ENCODE data around the gene HOTAIR.

Gene HOTAIR

DNA sequence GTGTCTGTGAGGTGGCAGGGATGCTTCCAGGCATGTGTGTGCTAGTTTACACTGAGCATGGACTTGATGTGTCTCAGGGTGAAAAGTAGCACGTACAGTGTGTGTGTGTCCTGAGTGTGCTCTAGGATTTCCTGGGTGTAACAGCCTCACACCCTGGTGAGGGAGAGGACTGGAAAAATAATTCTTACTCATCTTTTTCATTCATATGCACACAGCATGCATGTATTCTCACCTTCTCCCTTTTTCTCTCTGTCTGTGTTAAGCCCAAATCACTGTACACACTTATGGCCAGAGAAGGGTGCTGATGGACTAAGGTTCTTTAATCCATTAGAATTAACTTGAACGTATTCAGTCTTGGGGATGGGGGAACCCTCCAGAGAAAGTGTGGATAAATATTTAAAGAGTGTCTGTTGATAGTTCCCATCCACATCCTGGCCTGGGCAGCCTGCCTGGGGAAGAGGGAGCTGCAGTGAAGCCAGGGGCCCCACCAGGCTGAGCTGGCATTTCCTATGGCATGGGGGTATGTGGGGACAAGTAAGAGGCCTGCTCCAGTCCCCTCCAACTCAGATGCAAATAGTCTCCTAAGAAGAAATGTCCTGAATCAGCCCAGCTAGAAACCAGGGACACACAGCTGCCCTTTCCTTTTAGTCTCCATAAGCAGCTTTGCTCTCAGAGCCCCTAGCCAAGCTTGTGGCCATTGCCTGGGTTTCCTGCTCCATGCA lies 32.9 kb upstream of the HOTAIR start:
- ChIA-PET POLR2A (interaction anchor here (0.8 to 2.5 kb wide), 11 partner anchors 7 to 200 kb away, joined by 3 to 23 read pairs (median 4); partner anchors contain the start of genes HOXC10, HOXC5 and HOXC9), CTCF (interaction anchor here (0.6 to 3.2 kb wide), 9 partner anchors 18 to 207 kb away, joined by 3 to 15 read pairs (median 6); partner anchors contain the start of gene HOXC6)
- no peak for DNase-seq (ENCODE audit: extremely low spot score)
- TF ChIP-seq, protein P1, sequence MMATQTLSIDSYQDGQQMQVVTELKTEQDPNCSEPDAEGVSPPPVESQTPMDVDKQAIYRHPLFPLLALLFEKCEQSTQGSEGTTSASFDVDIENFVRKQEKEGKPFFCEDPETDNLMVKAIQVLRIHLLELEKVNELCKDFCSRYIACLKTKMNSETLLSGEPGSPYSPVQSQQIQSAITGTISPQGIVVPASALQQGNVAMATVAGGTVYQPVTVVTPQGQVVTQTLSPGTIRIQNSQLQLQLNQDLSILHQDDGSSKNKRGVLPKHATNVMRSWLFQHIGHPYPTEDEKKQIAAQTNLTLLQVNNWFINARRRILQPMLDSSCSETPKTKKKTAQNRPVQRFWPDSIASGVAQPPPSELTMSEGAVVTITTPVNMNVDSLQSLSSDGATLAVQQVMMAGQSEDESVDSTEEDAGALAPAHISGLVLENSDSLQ (IDR thresholded peaks at IDR 0.05): no peak
- TF ChIP-seq FOXM1 (IDR thresholded peaks at IDR 0.05; ENCODE audit: borderline replicate concordance): no peak
- no peak for TF ChIP-seq CTBP1 (IDR thresholded peaks at IDR 0.05; ENCODE audit: borderline replicate concordance)
- TF ChIP-seq ZNF384 (IDR thresholded peaks at IDR 0.05): no peak
- no peak for TF ChIP-seq TARDBP (IDR thresholded peaks at IDR 0.05)
- no peak for TF ChIP-seq LEF1 (IDR thresholded peaks at IDR 0.05; ENCODE audit: borderline replicate concordance)
- no peak for TF ChIP-seq SP1 (IDR thresholded peaks at IDR 0.05)
- no peak for TF ChIP-seq HDGF (IDR thresholded peaks at IDR 0.05; ENCODE audit: borderline replicate concordance)
- no peak for TF ChIP-seq FOXK2 (IDR thresholded peaks at IDR 0.05)
- no peak for TF ChIP-seq NFRKB (IDR thresholded peaks at IDR 0.05)

DNA sequence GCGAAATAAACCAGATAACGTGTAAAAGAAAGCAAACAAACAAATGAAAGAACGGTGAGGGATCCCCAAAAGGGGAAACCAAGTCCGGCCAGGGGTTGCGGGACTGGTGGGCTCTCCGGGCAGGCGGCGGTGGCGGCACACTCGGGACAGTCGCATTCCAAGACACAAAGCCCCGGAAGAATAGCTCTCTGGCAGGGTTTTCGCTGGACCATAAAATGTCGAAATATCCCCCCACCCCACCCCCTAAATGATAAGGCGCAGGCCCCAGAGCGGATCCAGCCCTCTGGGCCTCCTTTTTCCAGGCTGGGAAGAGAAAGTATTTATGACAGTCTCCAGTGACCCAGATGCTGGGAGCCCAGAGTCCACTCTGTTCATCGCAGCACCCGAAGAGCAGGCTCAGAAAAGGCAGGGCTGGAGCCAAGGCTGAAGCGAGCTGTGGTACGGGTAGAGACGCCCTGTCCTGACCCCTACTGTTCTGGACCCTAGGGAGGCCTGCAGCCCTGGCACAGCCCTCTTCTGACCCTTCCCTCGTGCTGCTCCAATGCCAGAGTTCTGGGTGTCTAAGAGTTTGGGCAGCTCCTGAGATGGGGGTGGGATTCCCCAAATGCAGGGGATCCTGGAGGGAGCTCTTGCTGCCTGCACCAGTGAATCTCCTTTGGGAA lies 31.9 kb upstream of the HOTAIR start:
- ChIA-PET POLR2A (interaction anchor here (0.9 to 2.5 kb wide), 10 partner anchors 8 to 201 kb away, joined by 3 to 15 read pairs (median 3); partner anchors contain the start of gene HOXC10), CTCF (interaction anchor here (0.6 to 3.2 kb wide), 14 partner anchors 10 to 364 kb away, joined by 3 to 15 read pairs (median 6); partner anchors contain the start of genes HOXC10 and HOXC5)
- DNase-seq (ENCODE audit: extremely low spot score): no peak
- no peak for TF ChIP-seq FOXA1 (IDR thresholded peaks at IDR 0.05)
- no peak for TF ChIP-seq HDGF (IDR thresholded peaks at IDR 0.05; ENCODE audit: borderline replicate concordance)
- no peak for TF ChIP-seq CTBP1 (IDR thresholded peaks at IDR 0.05; ENCODE audit: borderline replicate concordance)
- no peak for TF ChIP-seq LEF1 (IDR thresholded peaks at IDR 0.05; ENCODE audit: borderline replicate concordance)
- no peak for TF ChIP-seq FOXK2 (IDR thresholded peaks at IDR 0.05)
- TF ChIP-seq ARNT (IDR thresholded peaks at IDR 0.05): no peak
- TF ChIP-seq NFRKB (IDR thresholded peaks at IDR 0.05): no peak
- no peak for TF ChIP-seq ELF4 (IDR thresholded peaks at IDR 0.05)
- TF ChIP-seq TARDBP (IDR thresholded peaks at IDR 0.05): no peak
- TF ChIP-seq ZNF384 (IDR thresholded peaks at IDR 0.05): no peak
- TF ChIP-seq SP1 (IDR thresholded peaks at IDR 0.05): no peak
- TF ChIP-seq, protein P1 (IDR thresholded peaks at IDR 0.05): no peak
- no peak for TF ChIP-seq BHLHE40 (IDR thresholded peaks at IDR 0.05; ENCODE audit: borderline replicate concordance)
- TF ChIP-seq FOXM1 (IDR thresholded peaks at IDR 0.05; ENCODE audit: borderline replicate concordance): no peak
- no peak for TF ChIP-seq SUZ12 (IDR thresholded peaks at IDR 0.05)
- TF ChIP-seq L3MBTL2 (conservative IDR thresholded peaks at IDR 0.05): no peak

DNA sequence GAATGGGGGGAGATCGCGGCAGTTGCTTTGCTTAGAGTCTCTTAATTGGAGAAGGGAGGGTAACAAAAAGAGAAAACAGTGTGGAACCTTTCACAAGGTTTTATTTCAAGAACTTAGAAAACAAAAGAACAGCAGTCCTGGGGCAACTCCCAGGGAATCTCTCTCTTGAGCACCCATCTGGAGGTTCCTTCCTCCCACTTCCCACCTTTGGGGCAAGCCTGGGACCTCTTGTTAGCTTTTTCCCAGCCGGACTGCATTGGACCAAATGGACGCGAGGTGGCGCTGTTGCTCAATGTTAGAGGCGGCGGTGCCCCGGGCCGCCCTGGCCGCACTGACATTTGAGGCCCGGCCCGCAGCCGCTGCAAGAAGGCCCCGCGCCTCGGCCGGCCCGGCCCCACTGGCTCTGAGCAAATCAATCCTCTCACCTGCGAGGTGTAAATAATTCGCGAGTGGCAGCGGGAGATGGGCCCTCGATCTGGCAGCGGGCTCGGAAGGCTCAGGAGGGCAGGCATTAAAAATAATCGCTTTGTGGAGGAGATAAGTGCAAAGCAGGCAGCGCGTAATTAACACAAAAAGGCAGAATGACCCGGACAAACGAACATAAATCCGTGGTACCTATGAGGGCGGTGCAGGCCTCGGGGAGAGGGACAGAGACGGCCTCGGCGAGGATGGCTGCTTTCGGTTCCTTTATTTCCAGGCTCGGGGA lies 31.3 kb upstream of the HOTAIR start:
- CTCF ChIA-PET: interaction anchor here (0.6 to 3.2 kb wide), 20 partner anchors 10 to 364 kb away, joined by 3 to 15 read pairs (median 4); partner anchors contain the start of genes HOXC10, HOXC4 and HOXC5
- TF ChIP-seq LEF1 (IDR thresholded peaks at IDR 0.05; ENCODE audit: borderline replicate concordance): no peak
- no peak for TF ChIP-seq BHLHE40 (IDR thresholded peaks at IDR 0.05; ENCODE audit: borderline replicate concordance)
- TF ChIP-seq, protein P1 (IDR thresholded peaks at IDR 0.05): no peak
- no peak for TF ChIP-seq ELF4 (IDR thresholded peaks at IDR 0.05)
- POLR2A ChIA-PET: interaction anchor here (0.6 to 2.1 kb wide), 8 partner anchors 9 to 201 kb away, joined by 3 to 15 read pairs (median 3); no protein-coding TSS in a partner anchor
- peak; percentile 77 for DNase-seq (ENCODE audit: extremely low spot score)

DNA sequence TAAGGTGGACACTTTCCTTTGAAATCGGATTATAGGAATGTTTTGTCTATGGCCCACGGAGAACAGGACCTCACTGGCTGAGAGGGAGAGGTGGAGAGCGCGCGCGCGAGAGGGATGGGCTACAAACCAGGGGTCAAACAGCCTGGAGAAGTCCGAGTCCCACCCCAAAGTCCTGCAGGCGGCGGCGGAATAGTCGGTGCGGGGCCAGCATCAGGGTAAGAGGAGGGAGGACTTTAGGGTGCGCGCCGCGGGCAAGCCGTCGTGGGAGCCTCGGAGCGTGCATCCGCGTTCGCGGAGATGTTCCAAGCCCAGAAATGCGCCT lies 30.7 kb upstream of the HOTAIR start:
- DNase-seq (ENCODE audit: extremely low spot score): no peak
- ChIA-PET CTCF (interaction anchor here (0.6 to 2.0 kb wide), 12 partner anchors 11 to 209 kb away, joined by 3 to 8 read pairs (median 4); partner anchors contain the start of genes HOXC4 and HOXC5), POLR2A (interaction anchor here (0.6 to 2.1 kb wide), 4 partner anchors 11 to 38 kb away, joined by 3 to 15 read pairs (median 3); no protein-coding TSS in a partner anchor)
- TF ChIP-seq L3MBTL2 (conservative IDR thresholded peaks at IDR 0.05): peak; percentile 43; the same call in 1 of the 2 replicates
- no peak for TF ChIP-seq LEF1 (IDR thresholded peaks at IDR 0.05; ENCODE audit: borderline replicate concordance)

DNA sequence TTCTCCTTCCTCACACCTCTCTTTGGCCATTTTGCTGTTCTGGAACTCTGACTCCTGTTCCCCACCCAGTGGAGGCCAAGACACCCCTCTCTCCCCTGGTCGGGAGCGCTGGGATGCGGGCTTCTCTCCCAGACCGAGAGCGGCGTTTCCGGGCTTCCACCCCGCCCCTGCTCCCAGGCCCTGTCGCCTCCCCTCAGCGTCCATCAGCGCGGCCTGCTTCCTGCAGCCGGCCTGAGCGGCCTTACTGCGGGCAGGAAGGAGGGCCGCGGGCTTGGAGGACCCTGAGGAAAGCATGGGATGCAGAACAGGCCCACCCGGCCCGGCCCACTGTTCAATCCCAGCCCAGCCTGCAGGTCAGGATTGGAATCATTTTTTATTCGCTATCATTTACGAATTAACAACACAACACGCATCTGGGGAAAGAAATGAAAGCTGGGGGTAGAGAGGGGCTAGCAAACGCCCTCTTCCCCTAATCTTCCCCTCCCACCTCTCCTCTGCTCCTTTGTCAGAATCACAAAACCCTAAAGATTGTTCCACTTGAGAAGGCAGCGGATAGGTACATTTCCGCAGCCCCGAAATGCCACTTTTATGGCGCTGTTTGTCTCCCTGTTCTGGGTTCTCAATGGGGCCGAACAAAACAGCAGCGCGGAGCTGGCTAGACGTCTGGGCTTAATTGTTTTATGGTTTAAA lies 30.2 kb upstream of the HOTAIR start:
- ChIA-PET CTCF (interaction anchor here (0.7 to 3.3 kb wide), 9 partner anchors 14 to 210 kb away, joined by 3 to 9 read pairs (median 4); partner anchors contain the start of genes HOXC10 and HOXC5), POLR2A (interaction anchor here (0.6 to 2.1 kb wide), 5 partner anchors 12 to 71 kb away, joined by 3 to 15 read pairs (median 4); no protein-coding TSS in a partner anchor)

More for the DNA sequence above, 30.2 kb upstream of the HOTAIR start:
- TF ChIP-seq, protein P1 (IDR thresholded peaks at IDR 0.05): no peak
- TF ChIP-seq CTBP1 (IDR thresholded peaks at IDR 0.05; ENCODE audit: borderline replicate concordance) (no peak), FOXK2 (IDR thresholded peaks at IDR 0.05) (no peak), ARNT (IDR thresholded peaks at IDR 0.05) (no peak), FOXM1 (IDR thresholded peaks at IDR 0.05; ENCODE audit: borderline replicate concordance) (no peak), FOXA1 (IDR thresholded peaks at IDR 0.05) (no peak), BHLHE40 (IDR thresholded peaks at IDR 0.05; ENCODE audit: borderline replicate concordance) (no peak), ELF4 (IDR thresholded peaks at IDR 0.05) (no peak), ZNF384 (IDR thresholded peaks at IDR 0.05) (no peak), SUZ12 (IDR thresholded peaks at IDR 0.05) (no peak), SP1 (IDR thresholded peaks at IDR 0.05) (no peak), TARDBP (IDR thresholded peaks at IDR 0.05) (no peak), LEF1 (IDR thresholded peaks at IDR 0.05; ENCODE audit: borderline replicate concordance) (no peak), HDGF (IDR thresholded peaks at IDR 0.05; ENCODE audit: borderline replicate concordance) (no peak)
- no peak for DNase-seq (ENCODE audit: extremely low spot score)

All from HEK293T (cell line).